Measurements from ENCODE around the gene TCEAL9.
A peak's percentile ranks its signal among the peaks of the same experiment; 100 is the strongest.

Gene TCEAL9

GRCh38 chrX:103356130-103356798, at the start of gene TCEAL9:
Gene TCEAL9, plus strand, starts transcription at chrX:103356506. Its CDS starts 1,179 bp downstream, at chrX:103357685.
- peak within 1 kb of the TSS; percentile 41 for H3K27ac ChIP-seq
- H3K36me3 ChIP-seq = no peaks in the 10 kb centered on the region
- peaks cover 7% of the 10 kb centered on the region for H3K27me3 ChIP-seq (ENCODE audit: insufficient read depth, low read depth, severe bottlenecking)
- peak; percentile 45 for DNase-seq
- H3K9me3 ChIP-seq (ENCODE audit: severe bottlenecking) = no peaks in the 10 kb centered on the region
- no peak for TF ChIP-seq CTCF (IDR thresholded peaks at IDR 0.05; ENCODE audit: low read depth, low read length)
- peak within 1 kb of the TSS; percentile 68 for H3K4me3 ChIP-seq (ENCODE audit: low read depth, low read length)

GRCh38 chrX:103309860-103310554, 46.3 kb upstream of the TCEAL9 start:
- no peak overlapping the region; the same call in 1 of the 2 replicates for H3K27ac ChIP-seq
- no peaks in the 10 kb centered on the region for H3K9me3 ChIP-seq (ENCODE audit: severe bottlenecking)
- H3K4me3 ChIP-seq (ENCODE audit: low read depth, low read length) = peak overlapping the region; percentile 53
- H3K27me3 ChIP-seq (ENCODE audit: insufficient read depth, low read depth, severe bottlenecking) = peaks cover 28% of the 10 kb centered on the region
- H3K36me3 ChIP-seq = no peaks in the 10 kb centered on the region
- DNase-seq = no peak
- no peak for TF ChIP-seq CTCF (IDR thresholded peaks at IDR 0.05; ENCODE audit: low read depth, low read length)

- H3K4me3 ChIP-seq (ENCODE audit: low read depth, low read length) = peak within 1 kb of the TSS; percentile 53
- TF ChIP-seq CTCF (IDR thresholded peaks at IDR 0.05; ENCODE audit: low read depth, low read length) = no peak
- no peak within 1 kb of the TSS; the same call in 1 of the 2 replicates for H3K27ac ChIP-seq
- no peaks in the 10 kb centered on the region for H3K9me3 ChIP-seq (ENCODE audit: severe bottlenecking)
- peak; percentile 78 for DNase-seq
- H3K36me3 ChIP-seq = no peaks in the 10 kb centered on the region
- peaks cover 28% of the 10 kb centered on the region for H3K27me3 ChIP-seq (ENCODE audit: insufficient read depth, low read depth, severe bottlenecking)
Measured at GRCh38 chrX:103310555-103311398, 45.5 kb upstream of the TCEAL9 start, which contains the start of gene BEX2. Gene BEX2, minus strand, starts transcription at chrX:103310990. Its CDS starts 1,014 bp downstream, at chrX:103309976.

GRCh38 chrX:103311399-103311780, 44.9 kb upstream of the TCEAL9 start:
- no peak overlapping the region; the same call in 1 of the 2 replicates for H3K4me3 ChIP-seq (ENCODE audit: low read depth, low read length)
- no peak for TF ChIP-seq CTCF (IDR thresholded peaks at IDR 0.05; ENCODE audit: low read depth, low read length)

GRCh38 chrX:103329991-103330390, 26.3 kb upstream of the TCEAL9 start, which contains the start of gene TCEAL7:
Gene TCEAL7, plus strand, starts transcription at chrX:103330239. Its CDS starts 1,165 bp downstream, at chrX:103331404.
- H3K4me3 ChIP-seq (ENCODE audit: low read depth, low read length) = peak within 1 kb of the TSS; percentile 40
- H3K27me3 ChIP-seq (ENCODE audit: insufficient read depth, low read depth, severe bottlenecking) = peaks cover 43% of the 10 kb centered on the region
- DNase-seq = peak; percentile 38
- H3K9me3 ChIP-seq (ENCODE audit: severe bottlenecking) = no peaks in the 10 kb centered on the region
- no peak for TF ChIP-seq CTCF (IDR thresholded peaks at IDR 0.05; ENCODE audit: low read depth, low read length)
- no peak within 1 kb of the TSS for H3K27ac ChIP-seq
- H3K36me3 ChIP-seq = no peaks in the 10 kb centered on the region

More at GRCh38 chrX:103311399-103311780, 44.9 kb upstream of the TCEAL9 start:
- Histone ChIP-seq H3K9me3 (ENCODE audit: severe bottlenecking) (no peaks in the 10 kb centered on the region), H3K27me3 (ENCODE audit: insufficient read depth, low read depth, severe bottlenecking) (peaks cover 28% of the 10 kb centered on the region), H3K27ac (no peak overlapping the region), H3K36me3 (no peaks in the 10 kb centered on the region)
- no peak for DNase-seq
